Activated T-helper 1 cell treated with Interleukin-2 at 50 U/mL for 16 hours (primary cell): Measurements from ENCODE around the gene C19orf25.
A peak's percentile ranks its signal among the peaks of the same experiment; 100 is the strongest.
"Not testable (repeated sequence)": the region's sequence is repeated elsewhere in the genome, so short reads cannot be mapped to it uniquely, and the experiment has no call there.

Source experiments
- DNase-seq: peaks from one replicate; pipeline ENCODE4 v3.0.0-alpha.2; 2020; ENCODE audit warnings: low read depth

Gene C19orf25

DNA sequence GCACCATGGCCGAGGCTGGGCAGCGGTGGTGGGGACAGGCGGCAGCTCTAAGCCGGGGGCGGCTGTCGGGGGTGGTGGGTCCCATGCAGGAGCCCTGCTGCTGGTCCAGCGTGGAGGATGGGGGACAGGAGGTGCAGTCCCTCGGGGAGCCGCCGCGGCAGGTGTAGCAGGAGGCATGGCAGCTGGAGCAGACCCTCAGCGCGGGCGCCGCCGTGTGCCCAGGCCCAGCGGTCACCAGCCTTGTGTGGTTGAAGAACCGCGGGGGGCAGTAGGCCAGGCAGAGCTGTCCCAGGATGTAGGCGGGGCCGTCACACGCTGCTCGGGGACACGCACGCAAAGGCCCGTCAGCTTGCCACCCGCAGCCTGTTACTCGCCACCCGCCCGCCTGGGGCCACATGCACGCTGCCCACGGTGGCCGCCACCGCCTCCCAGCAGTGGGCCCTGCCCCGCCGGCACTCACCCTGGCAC is 2.9 kb upstream of the C19orf25 start:
- no peak for DNase-seq

DNA sequence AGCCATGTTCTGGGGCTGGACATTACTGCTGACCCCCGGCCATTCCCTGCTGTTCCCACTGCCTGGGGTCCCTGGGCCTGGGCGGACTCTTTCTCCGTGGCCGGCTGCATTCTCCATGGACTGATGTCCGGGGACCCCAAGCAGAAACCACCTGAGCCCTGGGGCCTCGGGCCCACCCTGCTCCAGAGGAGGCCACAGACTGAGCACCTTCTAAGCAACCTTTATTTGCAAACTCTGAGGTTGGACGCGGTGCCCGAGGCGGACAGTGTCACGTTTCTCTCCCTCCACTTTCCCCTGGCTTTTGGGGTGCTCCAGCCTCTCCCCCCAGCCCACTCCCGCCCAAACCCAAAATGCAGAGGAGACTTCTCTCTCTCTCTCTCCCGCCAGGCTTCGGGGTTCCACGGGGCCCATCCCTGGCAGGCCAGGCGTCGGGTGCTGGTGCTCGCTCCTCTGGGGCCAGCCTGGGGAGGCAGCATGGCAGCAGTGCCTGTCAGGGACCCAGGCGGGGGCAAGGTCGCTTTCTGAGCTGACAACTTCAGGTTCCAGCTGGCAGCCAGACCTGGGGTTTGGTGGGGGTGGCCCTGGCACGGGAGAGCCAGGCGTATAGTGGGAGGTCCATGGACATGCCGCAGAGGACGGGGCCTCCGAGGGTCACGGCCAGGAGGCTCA is 2.3 kb upstream of the C19orf25 start:
- DNase-seq, result no peak

DNA sequence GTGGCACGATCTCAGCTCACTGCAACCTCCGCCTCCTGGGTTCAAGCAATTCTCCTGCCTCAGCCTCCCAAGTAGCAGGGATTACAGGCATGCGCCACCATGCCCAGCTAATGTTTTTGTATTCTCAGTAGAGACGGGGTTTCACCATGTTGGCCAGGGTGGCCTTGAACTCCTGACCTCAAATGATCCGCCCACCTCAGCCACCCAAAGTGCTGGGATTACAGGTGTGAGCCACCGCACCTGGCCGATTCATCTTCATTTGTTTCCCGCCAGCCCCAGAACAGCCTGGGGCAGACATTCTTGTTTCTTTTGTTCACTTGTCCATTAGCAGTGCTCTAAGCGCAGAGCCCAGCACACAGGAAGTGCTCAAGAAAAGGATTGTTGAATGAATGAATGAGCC is 2.0 kb downstream of the C19orf25 start:
- DNase-seq, result not testable (repeated sequence)

GRCh38 chr19:1475751-1476437 is 3.1 kb downstream of the C19orf25 start:
- no peak for DNase-seq

GRCh38 chr19:1474765-1475351 is 4.2 kb downstream of the C19orf25 start:
- no peak for DNase-seq

GRCh38 chr19:1474011-1474764 is 4.8 kb downstream of the C19orf25 start:
- DNase-seq, result no peak

DNA sequence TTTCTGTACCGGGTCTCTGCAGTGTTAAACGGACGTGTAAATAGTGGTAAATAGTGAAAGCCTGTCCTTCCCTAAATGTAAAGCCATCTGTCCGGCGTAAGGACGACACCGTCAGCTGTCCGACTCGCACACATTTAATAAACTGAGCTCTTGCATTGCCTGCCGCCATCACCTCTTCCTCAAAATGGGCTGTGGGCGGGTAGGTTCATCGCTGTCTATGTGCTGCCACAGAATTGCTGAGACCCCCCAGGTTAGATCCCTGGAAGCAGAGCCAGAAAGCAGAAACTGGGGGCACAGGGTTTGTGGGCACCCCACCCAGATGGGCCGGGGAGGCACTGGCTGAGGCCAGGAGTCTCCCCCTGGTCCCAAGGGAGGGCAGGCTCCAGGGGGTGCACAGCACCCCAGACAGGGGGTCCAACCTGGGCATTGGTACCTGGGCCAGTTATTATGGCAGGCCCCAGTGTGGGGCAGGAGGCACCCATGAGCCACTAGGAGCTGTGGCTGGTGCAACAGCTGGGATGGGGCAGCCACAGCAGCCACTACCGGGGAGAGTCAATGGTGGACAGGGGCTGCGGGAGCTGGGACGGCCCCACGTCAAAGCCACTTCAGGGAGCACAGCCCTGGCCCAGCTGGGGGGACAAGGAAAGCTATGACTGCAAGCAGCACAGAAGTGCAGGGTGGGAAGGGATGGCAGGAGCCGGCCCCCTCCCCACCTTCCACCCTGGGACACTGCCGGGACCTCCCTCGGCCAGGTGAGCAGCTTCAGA is 5.7 kb downstream of the C19orf25 start:
- no peak for DNase-seq

DNA sequence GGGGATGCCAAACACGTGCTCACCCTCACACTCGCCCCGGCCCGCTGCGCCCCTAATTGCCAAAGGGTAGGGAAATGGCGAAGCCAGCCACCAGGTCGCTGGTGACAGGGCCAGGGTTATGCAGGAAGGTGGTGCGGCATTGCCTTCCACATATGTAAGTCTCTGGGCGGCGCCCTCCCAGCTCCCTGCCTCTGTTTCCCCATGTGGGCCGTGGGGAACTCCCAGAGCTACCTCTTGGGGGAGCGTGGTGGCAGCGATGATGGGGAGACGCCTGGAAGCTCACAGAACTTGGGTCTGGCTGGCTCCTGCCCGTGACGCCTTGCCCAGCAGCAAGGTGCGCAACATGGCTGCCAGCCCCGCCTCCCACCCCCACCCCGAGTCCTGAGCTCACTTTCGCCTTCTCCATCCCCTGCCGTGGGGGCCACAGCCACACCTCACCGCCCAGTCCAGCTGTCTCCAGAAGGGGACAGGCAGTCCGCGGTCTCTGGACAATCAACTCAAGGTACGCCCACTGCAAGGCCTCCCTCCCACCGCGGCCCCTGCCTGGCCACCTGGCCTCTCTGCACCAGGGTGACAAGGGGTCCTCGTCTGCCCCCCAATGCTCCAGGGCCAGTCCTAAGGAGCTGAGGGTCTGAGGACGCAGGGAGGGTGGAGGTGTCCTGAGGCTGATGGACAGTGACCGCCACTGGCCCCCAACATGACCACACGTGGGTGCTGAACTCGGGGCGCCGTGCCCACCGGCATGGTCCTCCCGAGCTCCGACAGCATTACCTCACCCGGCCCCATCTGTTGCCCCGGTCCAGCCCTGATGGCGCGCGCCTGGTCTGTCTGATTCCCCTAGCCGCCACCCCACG is 6.6 kb downstream of the C19orf25 start:
- no peak for DNase-seq

- no peak for DNase-seq
These were observed 7.4 kb downstream of the C19orf25 start for GRCh38 chr19:1471515-1472160.

- no peak for DNase-seq
These were observed 8.0 kb downstream of the C19orf25 start for GRCh38 chr19:1471010-1471514.

GRCh38 chr19:1470305-1471009 is 8.6 kb downstream of the C19orf25 start:
- DNase-seq, result peak; percentile 63

DNA sequence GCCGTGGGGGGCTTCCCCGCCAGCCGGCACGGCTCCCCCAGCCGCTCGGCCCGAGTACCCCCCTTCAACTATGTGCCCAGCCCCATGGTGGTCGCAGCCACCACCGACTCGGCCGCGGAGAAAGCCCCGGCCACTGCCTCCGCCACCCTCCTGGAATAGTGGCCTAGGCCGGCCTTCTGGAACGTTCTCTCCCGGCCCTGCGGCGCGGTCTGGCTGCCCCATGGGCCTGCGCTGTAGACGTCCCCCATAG is 9.0 kb downstream of the C19orf25 start:
- DNase-seq, result no peak

- DNase-seq, result no peak
These were observed 9.6 kb downstream of the C19orf25 start for GRCh38 chr19:1469255-1470054.

- DNase-seq, result no peak
These were observed 10.2 kb downstream of the C19orf25 start for GRCh38 chr19:1468821-1469254.

DNA sequence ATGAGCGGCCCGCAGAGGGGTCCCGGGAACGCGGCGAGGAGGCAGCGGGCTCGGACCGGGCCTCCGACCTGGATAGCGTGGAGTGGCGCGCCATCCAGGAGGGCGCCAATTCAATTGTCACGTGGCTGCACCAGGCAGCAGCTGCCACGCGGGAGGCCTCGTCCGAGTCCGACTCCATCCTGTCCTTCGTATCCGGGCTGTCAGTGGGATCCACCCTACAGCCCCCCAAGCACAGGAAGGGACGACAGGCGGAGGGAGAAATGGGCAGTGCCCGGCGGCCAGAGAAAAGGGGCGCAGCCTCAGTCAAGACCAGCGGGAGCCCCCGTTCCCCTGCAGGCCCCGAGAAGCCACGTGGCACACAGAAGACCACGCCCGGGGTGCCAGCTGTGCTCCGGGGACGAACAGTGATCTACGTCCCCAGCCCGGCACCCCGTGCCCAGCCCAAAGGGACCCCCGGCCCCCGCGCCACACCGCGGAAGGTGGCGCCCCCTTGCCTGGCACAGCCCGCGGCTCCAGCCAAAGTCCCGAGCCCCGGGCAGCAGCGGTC is 10.7 kb downstream of the C19orf25 start:
- DNase-seq, result no peak

GRCh38 chr19:1467490-1468273 is 11.3 kb downstream of the C19orf25 start:
- DNase-seq, result no peak

DNA sequence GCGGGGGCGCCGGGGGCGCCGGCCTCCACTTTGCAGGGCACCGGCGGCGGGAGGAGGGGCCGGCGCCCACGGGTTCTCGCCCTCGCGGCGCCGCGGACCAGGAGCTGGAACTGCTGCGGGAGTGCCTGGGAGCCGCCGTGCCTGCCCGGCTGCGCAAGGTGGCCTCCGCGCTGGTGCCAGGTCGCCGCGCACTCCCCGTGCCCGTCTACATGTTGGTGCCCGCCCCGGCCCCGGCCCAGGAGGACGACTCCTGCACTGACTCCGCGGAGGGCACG is 11.9 kb downstream of the C19orf25 start:
- DNase-seq, result no peak
